ENCODE measurements around the gene RRP8. TPM values are rescaled to one million over a fixed set of nuclear protein-coding genes. Genes with fewer than 3 reads are reported as not detected.

RRP8 gene
- total RNA-seq, 1 donor from 2014 or later = 10.3 TPM

GRCh38 chr11:6640985-6641701 lies 37.7 kb upstream of the RRP8 start:
- TF ChIP-seq CTCF (IDR thresholded peaks at IDR 0.05; ENCODE audit: insufficient read depth, low read length, severe bottlenecking) = no peak
- no peaks in the 10 kb centered on the region for H3K36me3 ChIP-seq (ENCODE audit: control insufficient read depth, insufficient read depth, low read length)
- peaks cover 2% of the 10 kb centered on the region for H3K27me3 ChIP-seq (ENCODE audit: control insufficient read depth, insufficient read depth, low read length)
- DNase-seq (ENCODE audit: low read depth) (no peak), FAIRE-seq (no peak)
- H3K4me3 ChIP-seq (ENCODE audit: low read depth, low read length) = no peak overlapping the region

GRCh38 chr11:6640036-6640984 lies 36.9 kb upstream of the RRP8 start:
- Histone ChIP-seq H3K36me3 (ENCODE audit: control insufficient read depth, insufficient read depth, low read length) (no peaks in the 10 kb centered on the region), H3K4me3 (ENCODE audit: low read depth, low read length) (no peak overlapping the region), H3K27me3 (ENCODE audit: control insufficient read depth, insufficient read depth, low read length) (peaks cover 2% of the 10 kb centered on the region)
- DNase-seq (ENCODE audit: low read depth) (no peak), FAIRE-seq (no peak)
- no peak for TF ChIP-seq CTCF (IDR thresholded peaks at IDR 0.05; ENCODE audit: insufficient read depth, low read length, severe bottlenecking)

GRCh38 chr11:6638429-6638828 lies 35.0 kb upstream of the RRP8 start:
- TF ChIP-seq CTCF (IDR thresholded peaks at IDR 0.05; ENCODE audit: insufficient read depth, low read length, severe bottlenecking) = no peak
- no peak for FAIRE-seq
- Histone ChIP-seq H3K27me3 (ENCODE audit: control insufficient read depth, insufficient read depth, low read length) (no peaks in the 10 kb centered on the region), H3K36me3 (ENCODE audit: control insufficient read depth, insufficient read depth, low read length) (no peaks in the 10 kb centered on the region), H3K4me3 (ENCODE audit: low read depth, low read length) (no peak overlapping the region)
- no peak for DNase-seq (ENCODE audit: low read depth)

DNA sequence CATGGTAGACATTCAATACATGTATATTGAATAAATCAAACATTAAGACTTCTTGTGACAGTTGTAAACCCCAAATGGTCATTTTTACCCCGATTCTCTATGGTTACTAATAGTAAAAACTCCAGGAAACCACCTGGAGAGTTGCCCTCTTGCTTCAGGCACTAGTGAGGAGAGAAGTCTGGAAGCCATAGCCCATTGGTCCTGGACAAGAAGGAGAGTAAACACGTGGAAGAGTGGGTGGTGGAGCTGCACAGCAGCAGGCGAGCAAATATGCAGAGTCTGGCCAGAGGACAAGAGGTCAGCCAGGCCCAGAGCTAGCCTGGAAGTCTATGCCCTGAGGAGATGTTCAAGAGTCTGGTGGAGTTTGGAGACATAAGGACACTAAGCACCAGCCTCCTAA lies 34.5 kb upstream of the RRP8 start:
- TF ChIP-seq CTCF (IDR thresholded peaks at IDR 0.05; ENCODE audit: insufficient read depth, low read length, severe bottlenecking) = no peak
- no peaks in the 10 kb centered on the region for H3K27me3 ChIP-seq (ENCODE audit: control insufficient read depth, insufficient read depth, low read length)
- FAIRE-seq = no peak
- H3K36me3 ChIP-seq (ENCODE audit: control insufficient read depth, insufficient read depth, low read length) = no peaks in the 10 kb centered on the region
- no peak for DNase-seq (ENCODE audit: low read depth)
- no peak overlapping the region for H3K4me3 ChIP-seq (ENCODE audit: low read depth, low read length)

GRCh38 chr11:6636480-6636879 lies 33.1 kb upstream of the RRP8 start:
- DNase-seq (ENCODE audit: low read depth) (no peak), FAIRE-seq (no peak)
- H3K27me3 ChIP-seq (ENCODE audit: control insufficient read depth, insufficient read depth, low read length) = no peaks in the 10 kb centered on the region
- H3K4me3 ChIP-seq (ENCODE audit: low read depth, low read length) = no peak overlapping the region
- TF ChIP-seq CTCF (IDR thresholded peaks at IDR 0.05; ENCODE audit: insufficient read depth, low read length, severe bottlenecking) = no peak
- no peaks in the 10 kb centered on the region for H3K36me3 ChIP-seq (ENCODE audit: control insufficient read depth, insufficient read depth, low read length)

Measured in bronchial epithelial cell (primary cell).